Measurements from ENCODE around the gene NR1H4. TPM values are rescaled to one million over a fixed set of nuclear protein-coding genes. Genes with fewer than 3 reads are reported as not detected.
A peak's percentile ranks its signal among the peaks of the same experiment; 100 is the strongest.

NR1H4 gene
- total and polyA plus RNA-seq, 2 of the 13 experiments (the other 11 are each of a cell fraction or from before 2014, with no cell fraction given), result 27.3 to 114 TPM

DNA sequence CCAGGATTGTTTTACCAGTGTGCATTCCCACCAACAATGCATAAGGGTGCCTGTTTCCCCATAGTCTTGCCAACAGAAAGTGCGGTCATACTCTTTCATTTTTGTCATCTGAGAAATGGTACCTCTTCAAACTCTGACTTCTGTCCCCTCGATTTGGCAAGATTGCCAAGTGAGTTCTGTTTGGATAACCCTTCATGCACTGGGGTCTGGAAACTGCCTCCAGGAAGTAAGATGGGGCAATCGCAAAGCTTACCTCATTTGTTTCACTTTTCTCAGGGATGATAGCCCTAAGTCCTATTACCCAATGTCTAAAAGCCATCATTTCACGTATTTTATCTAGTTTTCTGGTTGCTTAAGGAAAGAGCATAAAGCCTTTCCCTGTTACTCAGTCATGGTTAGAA is 28.6 kb upstream of the NR1H4 start (continued):
- TF ChIP-seq AFF4 (CRISPR knock-in tag; IDR thresholded peaks at IDR 0.05) (no peak), NFRKB (IDR thresholded peaks at IDR 0.05) (no peak), GMEB2 (CRISPR knock-in tag; IDR thresholded peaks at IDR 0.05; ENCODE audit: low read depth) (no peak), NR2F6 (IDR thresholded peaks at IDR 0.05) (peak; percentile 63), NR2F6 (CRISPR knock-in tag; IDR thresholded peaks at IDR 0.05) (peak; percentile 77), ZNF235 (CRISPR knock-in tag; IDR thresholded peaks at IDR 0.05; ENCODE audit: borderline replicate concordance) (no peak), ZNF777 (CRISPR knock-in tag; IDR thresholded peaks at IDR 0.05) (no peak), ZNF205 (CRISPR knock-in tag; IDR thresholded peaks at IDR 0.05) (no peak), TP53 (CRISPR knock-in tag; conservative IDR thresholded peaks at IDR 0.05) (no peak), ZNF75D (CRISPR knock-in tag; IDR thresholded peaks at IDR 0.05; ENCODE audit: borderline replicate concordance) (no peak), ZFP37 (CRISPR knock-in tag; IDR thresholded peaks at IDR 0.05; ENCODE audit: borderline replicate concordance) (no peak), ZNF512B (CRISPR knock-in tag; IDR thresholded peaks at IDR 0.05; ENCODE audit: borderline replicate concordance) (no peak), GPBP1L1 (CRISPR knock-in tag; IDR thresholded peaks at IDR 0.05) (no peak), CBX2 (IDR thresholded peaks at IDR 0.05; ENCODE audit: low read depth, low read length) (no peak), CBX2 (CRISPR knock-in tag; IDR thresholded peaks at IDR 0.05; ENCODE audit: low read depth) (no peak), IKZF1 (IDR thresholded peaks at IDR 0.05) (no peak), ZSCAN12 (CRISPR knock-in tag; IDR thresholded peaks at IDR 0.05) (no peak), YEATS2 (CRISPR knock-in tag; IDR thresholded peaks at IDR 0.05; ENCODE audit: borderline replicate concordance) (peak; percentile 40; the same call in 1 of the 2 replicates), ZMYM3 (CRISPR knock-in tag; IDR thresholded peaks at IDR 0.05) (peak; percentile 24; the same call in 1 of the 2 replicates), PTBP1 (IDR thresholded peaks at IDR 0.05; ENCODE audit: low read depth, low read length, poor library complexity, severe bottlenecking) (no peak), RFX3 (CRISPR knock-in tag; IDR thresholded peaks at IDR 0.05) (no peak)
- TF ChIP-seq, protein P1, sequence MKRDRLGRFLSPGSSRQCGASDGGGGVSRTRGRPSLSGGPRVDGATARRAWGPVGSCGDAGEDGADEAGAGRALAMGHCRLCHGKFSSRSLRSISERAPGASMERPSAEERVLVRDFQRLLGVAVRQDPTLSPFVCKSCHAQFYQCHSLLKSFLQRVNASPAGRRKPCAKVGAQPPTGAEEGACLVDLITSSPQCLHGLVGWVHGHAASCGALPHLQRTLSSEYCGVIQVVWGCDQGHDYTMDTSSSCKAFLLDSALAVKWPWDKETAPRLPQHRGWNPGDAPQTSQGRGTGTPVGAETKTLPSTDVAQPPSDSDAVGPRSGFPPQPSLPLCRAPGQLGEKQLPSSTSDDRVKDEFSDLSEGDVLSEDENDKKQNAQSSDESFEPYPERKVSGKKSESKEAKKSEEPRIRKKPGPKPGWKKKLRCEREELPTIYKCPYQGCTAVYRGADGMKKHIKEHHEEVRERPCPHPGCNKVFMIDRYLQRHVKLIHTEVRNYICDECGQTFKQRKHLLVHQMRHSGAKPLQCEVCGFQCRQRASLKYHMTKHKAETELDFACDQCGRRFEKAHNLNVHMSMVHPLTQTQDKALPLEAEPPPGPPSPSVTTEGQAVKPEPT (CRISPR knock-in tag; IDR thresholded peaks at IDR 0.05; ENCODE audit: low read depth), result no peak
